ENCODE measurements around the gene OR4B1. TPM values are rescaled to one million over a fixed set of nuclear protein-coding genes. Genes with fewer than 3 reads are reported as not detected.

The OR4B1 gene
- total and polyA plus RNA-seq, 2 of the 8 experiments (the other 6 are each of a cell fraction or from before 2014, with no cell fraction given) = not detected

GRCh38 chr11:48169259-48169658, 47.4 kb upstream of the OR4B1 start:
- no peak overlapping the region for H2BK15ac ChIP-seq (ENCODE audit: low read length)
- no peaks in the 10 kb centered on the region for H3K23me2 ChIP-seq (ENCODE audit: low read depth, low read length)
- no peak overlapping the region for H3K14ac ChIP-seq (ENCODE audit: insufficient read length)
- 88% methylated on average over 6 of the region's 6 CpGs; no CpG with 5 or more reads in 1 of the 2 experiments for WGBS, 2 experiments (ENCODE audit: extremely low coverage in 1 of 2, insufficient coverage in 1 of 2, insufficient read length in 1 of 2, insufficient replicate concordance in 2 of 2, low coverage in 1 of 2, low lambda C conversion rate in 2 of 2, missing lambda C conversion rate in 1 of 2)
- no peak overlapping the region for H3K4ac ChIP-seq (replicated peaks; ENCODE audit: insufficient read length, low read depth, low read length)
- H3K27ac ChIP-seq (ENCODE audit: low read depth, low read length) = no peak overlapping the region
- H2BK120ac ChIP-seq (replicated peaks; ENCODE audit: low read depth, low read length) = no peak overlapping the region
- H3K4me2 ChIP-seq (ENCODE audit: insufficient read depth in 1 of 2, low read depth in 2 of 2, low read length in 2 of 2) = no peak overlapping the region
- H3K4me1 ChIP-seq (replicated peaks in 1 of 4; ENCODE audit: control insufficient read depth in 3 of 4, insufficient read depth in 4 of 4, low read length in 3 of 4) = no peaks in the 10 kb centered on the region
- FAIRE-seq = no peak
- H4K20me1 ChIP-seq (replicated peaks in 1 of 2; ENCODE audit: control insufficient read depth in 1 of 2, insufficient read depth in 2 of 2, low read length in 2 of 2) = no peaks in the 10 kb centered on the region
- no peaks in the 10 kb centered on the region for H3K27me3 ChIP-seq (replicated peaks in 1 of 4; ENCODE audit: control insufficient read depth in 3 of 4, extremely low read depth in 1 of 4, insufficient read depth in 3 of 4, low read length in 3 of 4)
- no peak overlapping the region for H3K23ac ChIP-seq (ENCODE audit: insufficient read length)
- no peak overlapping the region for H3K4me3 ChIP-seq (ENCODE audit: extremely low read depth in 1 of 4, insufficient read depth in 2 of 4, low read depth in 3 of 4, low read length in 4 of 4)
- H2BK12ac ChIP-seq (ENCODE audit: low read depth, low read length) = no peak overlapping the region
- H2AK5ac ChIP-seq (ENCODE audit: low read depth, low read length) = no peak overlapping the region
- no peaks in the 10 kb centered on the region for H3K79me1 ChIP-seq (ENCODE audit: low read depth, low read length)
- H3K9me3 ChIP-seq (ENCODE audit: insufficient read depth in 2 of 2, low read depth in 1 of 2, low read length in 1 of 2) = no peaks in the 10 kb centered on the region
- no peaks in the 10 kb centered on the region for H3K36me3 ChIP-seq (ENCODE audit: control insufficient read depth in 2 of 4, insufficient read depth in 4 of 4, low read length in 3 of 4)
- no peak overlapping the region for H3K18ac ChIP-seq (ENCODE audit: extremely low read depth, low read length)
- H2AFZ ChIP-seq (ENCODE audit: low read length) = no peak overlapping the region
- H4K8ac ChIP-seq (ENCODE audit: extremely low read depth, insufficient read depth, low read length) = no peak overlapping the region
- no peak for DNase-seq (ENCODE audit: low read depth in 1 of 2, low spot score in 2 of 2)
- no peak overlapping the region for H2BK5ac ChIP-seq (ENCODE audit: low read depth, low read length)
- no peak overlapping the region for H3K56ac ChIP-seq (replicated peaks; ENCODE audit: insufficient read length, low read depth, low read length)
- POLR2A ChIA-PET (ENCODE audit: partially characterized antibody) = no interaction called here
- TF ChIP-seq BACH1 (IDR thresholded peaks at IDR 0.05; ENCODE audit: low read length) = no peak
- no peak for TF ChIP-seq CREB1 (IDR thresholded peaks at IDR 0.05)
- no peak for TF ChIP-seq TEAD4 (IDR thresholded peaks at IDR 0.05; ENCODE audit: low read depth, low read length)
- no peak for TF ChIP-seq EZH2 (IDR thresholded peaks at IDR 0.05; ENCODE audit: low read depth, low read length, severe bottlenecking)
- no peak for TF ChIP-seq NANOG (IDR thresholded peaks at IDR 0.05; ENCODE audit: insufficient read depth, low read depth, low read length, poor library complexity, severe bottlenecking)
- TF ChIP-seq EGR1 (IDR thresholded peaks at IDR 0.05; ENCODE audit: borderline replicate concordance, low read depth, low read length) = no peak
- TF ChIP-seq TCF12 (IDR thresholded peaks at IDR 0.05; ENCODE audit: low read depth, low read length) = no peak
- TF ChIP-seq SP2 (IDR thresholded peaks at IDR 0.05; ENCODE audit: low read length) = no peak
- no peak for TF ChIP-seq CBX5 (IDR thresholded peaks at IDR 0.05; ENCODE audit: low read depth, low read length)
- no peak for TF ChIP-seq SRF (IDR thresholded peaks at IDR 0.05; ENCODE audit: low read depth, low read length)
- no peak for TF ChIP-seq GTF2F1 (IDR thresholded peaks at IDR 0.05; ENCODE audit: borderline replicate concordance, low read depth, low read length)
- no peak for TF ChIP-seq RFX5 (IDR thresholded peaks at IDR 0.05; ENCODE audit: borderline replicate concordance, low read depth, low read length)
- no peak for TF ChIP-seq ZNF274 (IDR thresholded peaks at IDR 0.05; ENCODE audit: borderline replicate concordance, extremely low read depth, low read length)
- TF ChIP-seq CHD2 (IDR thresholded peaks at IDR 0.05; ENCODE audit: low read length) = no peak
- no peak for TF ChIP-seq FOSL1 (IDR thresholded peaks at IDR 0.05; ENCODE audit: insufficient read depth, low read depth, low read length)
- H3K79me2 ChIP-seq (ENCODE audit: control insufficient read depth in 1 of 2, insufficient read depth in 2 of 2, low read length in 2 of 2) = no peaks in the 10 kb centered on the region
- CTCF ChIA-PET (ENCODE audit: partially characterized antibody) = interaction anchor here (0.5 to 0.8 kb wide), 2 partner anchors 195 to 290 kb away, joined by 3 read pairs; no protein-coding TSS in a partner anchor
- H4K5ac ChIP-seq (ENCODE audit: insufficient read length, low read depth, low read length) = no peak overlapping the region
- H3K9ac ChIP-seq (replicated peaks in 1 of 4; ENCODE audit: extremely low read depth in 1 of 4, low read depth in 3 of 4, low read length in 3 of 4) = no peak overlapping the region
- no peak overlapping the region for H2BK20ac ChIP-seq (ENCODE audit: low read length)
- no peak overlapping the region for H4K91ac ChIP-seq (replicated peaks; ENCODE audit: insufficient read length, low read length)
